Fibroblast of gingiva (primary cell): ENCODE data around the gene MICAL1.
A peak's percentile ranks its signal among the peaks of the same experiment; 100 is the strongest.

ENCODE experiments used
- DNase-seq: peaks from one replicate; pipeline ENCODE4 v3.0.0-alpha.2; 2011; ENCODE audit warnings: low read depth

The MICAL1 gene

DNA sequence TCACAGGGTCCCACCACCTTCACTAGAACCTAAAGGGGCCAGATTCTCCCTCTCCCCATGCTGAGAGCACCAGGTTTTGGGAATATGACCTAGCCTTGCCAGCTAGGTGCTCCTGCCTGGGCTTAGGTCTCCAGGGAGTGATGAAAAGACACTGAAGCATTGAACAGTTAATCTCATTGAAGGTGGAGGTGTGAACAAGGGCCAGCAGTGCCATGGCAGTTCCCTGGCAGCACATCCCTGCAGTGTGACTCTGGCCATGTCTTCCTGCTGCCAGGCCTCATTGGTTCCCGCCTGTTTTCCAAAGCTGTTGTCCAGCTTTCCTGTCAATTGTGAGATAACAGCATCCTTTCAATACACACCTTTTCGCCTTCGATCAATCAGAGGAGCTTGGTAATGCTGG lies 26.1 kb downstream of the MICAL1 start:
- DNase-seq, result no peak

DNA sequence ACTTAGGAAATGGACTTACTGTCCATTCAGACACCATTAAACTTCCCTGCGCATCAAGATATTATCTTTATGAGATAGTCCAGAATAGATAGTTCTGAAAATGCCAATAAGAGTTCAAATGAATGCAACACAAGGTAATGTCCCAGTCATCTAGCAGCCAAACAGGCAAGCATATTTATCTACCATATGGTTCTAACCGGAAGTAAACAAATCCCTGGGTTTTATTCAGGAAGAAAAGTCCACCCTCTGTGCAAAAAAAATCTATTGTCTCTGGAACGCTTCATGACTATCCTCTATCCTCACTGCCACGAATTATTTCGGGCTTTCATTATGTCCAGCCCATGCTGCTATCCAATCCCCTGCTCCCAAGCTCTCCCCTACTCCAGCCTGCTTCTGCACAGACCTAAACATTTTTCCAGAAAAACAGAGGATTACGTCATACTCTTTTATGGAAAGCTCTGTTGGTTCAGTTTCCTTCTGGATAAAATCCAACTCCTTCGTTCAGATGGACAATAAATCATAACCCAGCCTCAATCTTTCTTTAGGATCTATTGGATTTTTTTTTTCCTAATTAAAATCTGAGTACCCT lies 26.6 kb downstream of the MICAL1 start:
- peak; percentile 29 for DNase-seq

DNA sequence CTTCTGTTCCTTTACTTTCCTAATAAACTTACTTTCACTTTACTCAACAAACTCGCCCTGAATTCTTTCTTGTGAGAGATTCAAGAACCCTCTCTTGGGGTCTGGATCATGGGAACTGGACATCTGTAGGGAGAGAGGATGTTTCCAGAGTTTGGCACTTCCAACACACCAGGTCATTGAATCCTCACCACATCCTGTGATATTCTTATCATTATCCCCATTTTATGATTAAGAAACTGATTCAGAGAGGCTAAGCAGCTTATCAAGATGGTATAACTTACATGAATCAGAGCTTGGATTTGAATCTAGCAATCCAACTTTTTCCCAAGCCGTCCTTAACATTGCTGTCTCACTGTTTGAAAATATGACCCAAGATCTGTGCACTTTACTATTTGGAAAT lies 30.6 kb downstream of the MICAL1 start:
- DNase-seq, result no peak

- no peak for DNase-seq
These were observed 34.4 kb downstream of the MICAL1 start for GRCh38 chr6:109421184-109421583.

DNA sequence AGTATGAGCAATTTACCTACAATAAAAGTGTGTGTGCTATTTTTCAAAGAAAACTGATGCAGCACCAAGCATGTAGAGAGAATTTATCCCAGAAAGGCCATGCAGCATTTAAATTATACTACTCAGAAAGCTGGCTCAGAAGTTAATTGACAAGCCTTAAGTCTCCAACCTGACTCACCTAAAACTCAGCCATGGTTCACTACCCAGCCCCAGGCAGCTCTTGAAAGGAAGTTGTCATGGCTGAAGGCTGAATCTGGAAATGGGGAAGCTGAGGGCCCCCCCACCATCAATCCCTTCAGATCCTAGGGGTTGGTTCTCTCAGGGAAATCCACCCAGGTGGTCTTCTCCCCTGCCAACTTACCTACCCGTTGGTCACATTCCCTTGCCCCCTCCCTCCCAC lies 34.8 kb downstream of the MICAL1 start:
- no peak for DNase-seq

- DNase-seq, result no peak
These were observed 37.9 kb downstream of the MICAL1 start for GRCh38 chr6:109417646-109418045.

DNA sequence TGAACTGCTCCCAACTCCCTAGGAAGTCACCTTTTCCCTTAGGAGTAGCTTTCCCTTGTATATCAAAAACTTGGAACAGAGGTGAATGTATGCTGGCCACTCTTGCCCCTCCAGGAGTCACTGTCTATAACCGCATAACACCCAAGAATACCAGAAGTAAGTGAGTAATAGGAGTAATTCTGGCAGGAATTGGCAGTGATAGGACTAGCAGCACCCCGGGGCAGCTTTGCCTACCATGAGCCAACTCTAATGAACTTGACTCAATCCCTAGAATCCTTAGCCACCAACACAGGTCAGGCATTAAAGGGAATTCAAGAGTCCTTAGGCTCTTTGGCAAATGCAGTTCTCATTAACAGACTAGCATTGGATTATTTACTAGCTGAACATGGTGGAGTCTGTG lies 44.5 kb downstream of the MICAL1 start:
- no peak for DNase-seq

DNA sequence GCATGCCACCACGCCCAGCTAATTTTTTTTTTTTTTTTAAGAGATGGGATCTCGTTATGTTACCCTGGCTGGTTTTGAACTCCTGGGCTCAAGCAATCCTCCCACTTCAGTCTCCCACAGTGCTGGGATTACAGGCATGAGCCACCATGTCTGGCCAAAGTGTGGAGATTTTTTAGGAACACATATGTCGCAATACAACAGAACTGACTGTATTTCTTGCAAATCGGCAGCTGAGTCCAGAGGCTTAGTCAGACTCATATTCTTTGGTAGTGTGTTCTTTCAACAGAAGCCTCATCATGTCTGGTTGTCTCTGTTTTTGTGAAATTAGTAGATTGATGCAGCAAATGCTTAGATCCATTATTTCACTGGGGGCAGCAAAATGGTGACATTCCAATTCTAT lies 49.4 kb downstream of the MICAL1 start:
- DNase-seq, result peak; percentile 83

DNA sequence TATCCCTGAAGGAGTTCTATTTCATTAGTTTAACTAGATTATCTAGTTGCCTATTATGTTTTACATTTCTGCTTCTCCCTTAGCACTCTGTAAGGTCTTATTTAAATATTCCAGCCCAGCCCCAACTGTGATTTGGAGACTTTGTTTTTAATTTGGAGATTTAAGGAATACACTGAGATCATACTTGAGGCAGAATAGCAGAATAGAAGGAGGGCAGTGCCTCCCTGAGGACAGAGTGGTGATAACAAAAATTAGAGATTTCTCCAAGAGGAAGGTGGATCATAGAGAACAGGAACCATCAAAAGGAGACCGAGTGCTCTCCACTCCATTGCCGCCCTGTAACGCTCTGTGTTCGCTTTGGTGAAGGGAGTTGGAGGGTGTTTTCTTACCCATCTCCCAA lies 58.6 kb downstream of the MICAL1 start:
- peak; percentile 16 for DNase-seq

DNA sequence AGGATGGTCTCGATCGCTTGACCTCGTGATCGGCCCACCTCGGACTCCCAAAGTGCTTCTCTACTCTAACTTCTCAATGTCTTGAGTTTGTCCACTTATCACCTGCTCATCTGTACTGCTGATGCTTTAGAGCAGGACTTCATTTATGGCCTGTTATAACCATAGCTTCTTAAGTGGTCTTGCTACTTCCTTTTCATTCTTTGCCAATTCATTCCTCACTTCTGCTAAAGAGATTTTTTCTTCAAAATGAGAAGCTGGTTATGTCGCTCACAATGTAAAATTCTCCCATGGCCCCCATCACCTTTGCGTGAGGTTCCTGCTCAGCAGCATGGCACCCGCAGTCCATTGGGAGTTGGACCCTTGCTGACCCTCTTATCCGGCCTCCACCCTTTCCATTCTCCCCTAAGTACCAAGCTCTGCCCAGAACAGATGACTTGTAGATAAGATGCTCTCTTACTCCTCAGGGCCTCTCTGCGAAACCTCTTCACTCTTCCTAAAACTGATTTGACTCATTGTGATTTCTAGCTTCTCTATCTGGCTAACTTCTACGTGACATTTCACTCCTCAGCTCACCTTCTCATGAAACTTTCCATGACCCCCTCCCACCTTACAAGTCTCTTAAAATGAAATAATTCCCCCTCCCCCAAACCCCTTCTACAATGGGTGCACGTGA lies 59.4 kb downstream of the MICAL1 start:
- no peak for DNase-seq
